Tibial nerve (tissue), 4 donors: ENCODE measurements around the gene ST3GAL2. TPM values are rescaled to one million over a fixed set of nuclear protein-coding genes. Genes with fewer than 3 reads are reported as not detected.
A peak's percentile ranks its signal among the peaks of the same experiment; 100 is the strongest.

Experiments
- DNase-seq, 2 donors: peaks; one replicate each; pipeline ENCODE4 v3.0.0-alpha.2; 2019; ENCODE audit warnings: low spot score in 2 of 2
- H3K27ac ChIP-seq, 4 donors: fragments of 200-600 bp; sonication (generic) in 3 of 4; one replicate each; pipeline ENCODE4 v1.5.1; 2017 to 2019; ENCODE audit warnings: mild to moderate bottlenecking in 1 of 4
- H3K27me3 ChIP-seq, 2 donors: fragments of 200-600 bp; sonication (generic) in 1 of 2; one replicate each; pipeline versions ENCODE4 v1.5.1 to v1.6.0; 2017 to 2019
- H3K36me3 ChIP-seq, 3 donors: fragments of 200-600 bp; sonication (generic); one replicate each; pipeline ENCODE4 v1.5.1; 2018 to 2019
- H3K4me1 ChIP-seq, 4 donors: fragments of 200-600 bp; sonication (generic) in 3 of 4; one replicate each; pipeline ENCODE4 v1.5.1; 2017 to 2019
- H3K4me3 ChIP-seq, 4 donors: fragments of 200-600 bp; sonication (generic) in 3 of 4; one replicate each; pipeline ENCODE4 v1.5.1; 2017 to 2019; ENCODE audit warnings: mild to moderate bottlenecking in 1 of 4, moderate library complexity in 1 of 4
- H3K9me3 ChIP-seq, 4 donors: fragments of 200-600 bp; sonication (generic) in 3 of 4; one replicate each; pipeline ENCODE4 v1.5.1; 2017 to 2019
- CTCF ChIP-seq, 5 experiments: fragments of 200-600 bp in 3 of 5; fragments of 450-650 bp in 2 of 5; sonication (generic) in 3 of 5; IDR thresholded peaks; one replicate each; pipeline ENCODE4 v1.5.1; 2016 to 2019; ENCODE audit warnings: antibody characterized with exemption in 5 of 5, mild to moderate bottlenecking in 3 of 5, moderate library complexity in 2 of 5
- EP300 ChIP-seq, 2 donors: sonication (generic); formaldehyde crosslinking; IDR thresholded peaks; one replicate each; pipeline ENCODE4 v1.6.1; 2017; ENCODE audit warnings: antibody characterized with exemption in 2 of 2, mild to moderate bottlenecking in 1 of 2
- POLR2A ChIP-seq, 2 donors: fragments of 450-650 bp; IDR thresholded peaks; one replicate each; pipeline ENCODE4 v1.6.1; 2017; ENCODE audit warnings: antibody characterized with exemption in 2 of 2, mild to moderate bottlenecking in 2 of 2, moderate library complexity in 2 of 2
- WGBS, 2 donors: methylation state at CpG; one replicate each; pipeline ENCODE4 v1.1.5; 2018; 5-methylcytosine and 5-hydroxymethylcytosine counted together
- total RNA-seq, 4 donors: library from RNA; depleted of rRNA; stranded (reverse); fragments of >200 nt; gene quantifications; one replicate each; pipeline ENCODE4 v1.1.0, GENCODE V29; 2016

Gene ST3GAL2
- total RNA-seq, 4 donors from 2014 or later, result 18.6 to 32.4 (median 23.6) TPM

DNA sequence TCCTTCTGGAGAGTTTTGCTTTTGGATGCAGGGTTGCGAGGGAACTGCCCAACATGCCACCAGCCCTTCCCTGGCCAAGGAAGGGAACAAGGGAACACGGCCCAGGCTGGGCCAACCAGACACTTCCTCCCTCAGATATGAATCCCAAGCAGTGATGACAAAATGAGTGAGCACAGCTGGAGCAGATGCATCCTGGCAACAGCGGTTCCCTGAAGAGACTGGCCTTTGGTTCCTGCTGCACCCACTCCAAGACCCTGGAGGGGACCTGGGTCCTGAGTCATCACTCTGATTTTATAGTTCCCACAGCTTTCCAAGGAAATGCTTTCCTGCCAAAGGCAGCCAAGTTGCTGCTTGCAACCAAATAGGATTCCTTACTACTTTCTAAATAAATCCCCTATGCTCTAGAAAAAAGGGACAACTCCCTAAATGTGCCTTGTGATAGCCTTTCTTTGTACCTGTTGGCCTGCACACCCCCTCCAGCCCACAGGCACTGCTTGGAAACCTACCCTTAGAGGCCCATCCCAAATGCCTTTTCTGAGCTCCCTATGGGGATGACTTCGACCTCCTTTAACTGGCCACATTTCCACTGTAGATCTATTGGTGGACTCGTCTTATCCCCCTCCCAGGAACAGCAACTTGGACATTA, 5.3 kb downstream of the ST3GAL2 start:
- H3K27me3 ChIP-seq, result no peaks in the 10 kb centered on the region
- DNase-seq, result no peak
- no peak overlapping the region for H3K4me3 ChIP-seq
- H3K4me1 ChIP-seq, result peaks cover 0 to 90% (median 69%) of the 10 kb centered on the region in 4 donors
- 36 to 47% methylated on average over 5 of the region's 5 CpGs for WGBS, 2 donors
- no peaks in the 10 kb centered on the region for H3K9me3 ChIP-seq
- no peaks in the 10 kb centered on the region for H3K36me3 ChIP-seq
- peak overlapping the region in 3 of 4 donors; percentile 9 to 72 (median 29) for H3K27ac ChIP-seq
- TF ChIP-seq CTCF (IDR thresholded peaks at IDR 0.05) (no peak), EP300 (IDR thresholded peaks at IDR 0.05) (peak in 1 of 2 donors; percentile 10), POLR2A (IDR thresholded peaks at IDR 0.05) (no peak)

- DNase-seq, result no peak
- Histone ChIP-seq H3K9me3 (no peaks in the 10 kb centered on the region), H3K27me3 (no peaks in the 10 kb centered on the region), H3K4me1 (peaks cover 0 to 92% (median 74%) of the 10 kb centered on the region in 4 donors), H3K36me3 (no peaks in the 10 kb centered on the region), H3K27ac (peak overlapping the region in 3 of 4 donors; percentile 29 to 72 (median 54)), H3K4me3 (no peak overlapping the region)
- 29 to 41% methylated on average over 12 of the region's 12 CpGs for WGBS, 2 donors
- TF ChIP-seq EP300 (IDR thresholded peaks at IDR 0.05) (no peak), POLR2A (IDR thresholded peaks at IDR 0.05) (no peak), CTCF (IDR thresholded peaks at IDR 0.05) (no peak)
Measured at GRCh38 chr16:70432723-70433457, 6.0 kb downstream of the ST3GAL2 start.

- Histone ChIP-seq H3K27me3 (no peaks in the 10 kb centered on the region), H3K36me3 (no peaks in the 10 kb centered on the region), H3K4me3 (no peak overlapping the region), H3K4me1 (peaks cover 0 to 92% (median 74%) of the 10 kb centered on the region in 4 donors), H3K27ac (peak overlapping the region in 3 of 4 donors; percentile 29 to 72 (median 54)), H3K9me3 (no peaks in the 10 kb centered on the region)
- no peak for TF ChIP-seq EP300 (IDR thresholded peaks at IDR 0.05)
- TF ChIP-seq POLR2A (IDR thresholded peaks at IDR 0.05), result no peak
- no peak for TF ChIP-seq CTCF (IDR thresholded peaks at IDR 0.05)
- 43 to 44% methylated on average over 3 of the region's 3 CpGs for WGBS, 2 donors
- no peak for DNase-seq
Measured at GRCh38 chr16:70432356-70432722, 6.6 kb downstream of the ST3GAL2 start.

- H3K4me1 ChIP-seq, result peaks cover 0 to 82% (median 65%) of the 10 kb centered on the region in 4 donors
- peak overlapping the region in 3 of 4 donors; percentile 68 to 78 (median 70) for H3K27ac ChIP-seq
- H3K27me3 ChIP-seq, result no peaks in the 10 kb centered on the region
- no peaks in the 10 kb centered on the region for H3K9me3 ChIP-seq
- 40 to 45% methylated on average over 11 of the region's 11 CpGs for WGBS, 2 donors
- DNase-seq, result no peak
- TF ChIP-seq EP300 (IDR thresholded peaks at IDR 0.05) (no peak), CTCF (IDR thresholded peaks at IDR 0.05) (no peak), POLR2A (IDR thresholded peaks at IDR 0.05) (no peak)
- no peak overlapping the region for H3K4me3 ChIP-seq
- H3K36me3 ChIP-seq, result no peaks in the 10 kb centered on the region
Measured at GRCh38 chr16:70430667-70431536, 8.0 kb downstream of the ST3GAL2 start.
